Esophagus muscularis mucosa (tissue), 3 donors: ENCODE data around the gene NECTIN1.

Experiments
- POLR2A ChIP-seq: fragments of 450-650 bp; IDR thresholded peaks from one replicate; pipeline ENCODE4 v1.6.1; 2017; ENCODE audit warnings: antibody characterized with exemption, moderate library complexity, mild to moderate bottlenecking, low read depth
- TF ChIP-seq, protein P1 (sequence below), 3 experiments: fragments of 200-600 bp in 2 of 3; fragments of 450-650 bp in 1 of 3; sonication (generic) in 2 of 3; IDR thresholded peaks; one replicate each; pipeline ENCODE4 v1.5.1; 2017 to 2019; ENCODE audit warnings: antibody characterized with exemption in 3 of 3, mild to moderate bottlenecking in 2 of 3, moderate library complexity in 1 of 3

DNA sequence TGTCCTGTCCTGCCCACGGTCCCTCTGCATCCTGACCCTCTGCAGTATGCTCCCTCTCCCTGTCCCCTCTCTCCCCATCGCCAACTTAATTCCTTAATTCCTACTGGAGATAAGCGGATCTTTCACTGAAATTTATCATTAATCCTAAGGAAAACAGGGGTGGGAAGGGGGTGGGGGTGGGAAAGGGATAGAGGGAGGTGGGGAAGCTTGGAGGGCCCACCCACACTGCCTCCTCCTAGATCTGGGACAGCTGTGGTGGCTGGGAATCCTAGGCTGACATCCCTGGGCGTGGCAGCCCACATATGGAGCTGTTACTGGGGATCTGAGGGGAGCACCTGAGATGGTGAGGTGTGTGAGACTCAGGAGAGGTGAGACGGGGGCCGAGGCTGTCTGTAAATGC is 14.4 kb downstream of the NECTIN1 start:
- TF ChIP-seq, protein P1, sequence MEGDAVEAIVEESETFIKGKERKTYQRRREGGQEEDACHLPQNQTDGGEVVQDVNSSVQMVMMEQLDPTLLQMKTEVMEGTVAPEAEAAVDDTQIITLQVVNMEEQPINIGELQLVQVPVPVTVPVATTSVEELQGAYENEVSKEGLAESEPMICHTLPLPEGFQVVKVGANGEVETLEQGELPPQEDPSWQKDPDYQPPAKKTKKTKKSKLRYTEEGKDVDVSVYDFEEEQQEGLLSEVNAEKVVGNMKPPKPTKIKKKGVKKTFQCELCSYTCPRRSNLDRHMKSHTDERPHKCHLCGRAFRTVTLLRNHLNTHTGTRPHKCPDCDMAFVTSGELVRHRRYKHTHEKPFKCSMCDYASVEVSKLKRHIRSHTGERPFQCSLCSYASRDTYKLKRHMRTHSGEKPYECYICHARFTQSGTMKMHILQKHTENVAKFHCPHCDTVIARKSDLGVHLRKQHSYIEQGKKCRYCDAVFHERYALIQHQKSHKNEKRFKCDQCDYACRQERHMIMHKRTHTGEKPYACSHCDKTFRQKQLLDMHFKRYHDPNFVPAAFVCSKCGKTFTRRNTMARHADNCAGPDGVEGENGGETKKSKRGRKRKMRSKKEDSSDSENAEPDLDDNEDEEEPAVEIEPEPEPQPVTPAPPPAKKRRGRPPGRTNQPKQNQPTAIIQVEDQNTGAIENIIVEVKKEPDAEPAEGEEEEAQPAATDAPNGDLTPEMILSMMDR (IDR thresholded peaks at IDR 0.05): no peak
- TF ChIP-seq POLR2A: no peak
